Right lobe of liver (tissue), 6 donors: ENCODE data around the gene CEP295NL. TPM values are rescaled to one million over a fixed set of nuclear protein-coding genes. Genes with fewer than 3 reads are reported as not detected.

Source experiments
- ATAC-seq, 4 donors: fragments of 200-7000 bp; cut with Tn5 transposase; one replicate each; pipeline ENCODE4 v1.9.1; 2020; ENCODE audit warnings: mild to moderate bottlenecking in 4 of 4, moderate library complexity in 4 of 4
- DNase-seq, 3 donors: peaks; one replicate each; pipeline ENCODE4 v3.0.0-alpha.2; 2020
- H3K27ac ChIP-seq, 3 donors: fragments of 200-600 bp; one replicate each; pipeline ENCODE4 v1.8.0; 2022
- H3K27me3 ChIP-seq, 2 donors: fragments of 200-600 bp; one replicate each; pipeline ENCODE4 v1.8.0; 2022
- H3K36me3 ChIP-seq, 4 donors: fragments of 200-600 bp; sonication (generic) in 1 of 4; one replicate each; pipeline versions ENCODE4 v1.5.1 to v1.8.0; 2017 to 2022; ENCODE audit warnings: control low read depth in 1 of 4
- H3K4me1 ChIP-seq, 4 donors: fragments of 200-600 bp; sonication (generic) in 1 of 4; one replicate each; pipeline versions ENCODE4 v1.5.1 to v1.8.0; 2017 to 2022; ENCODE audit warnings: control low read depth in 1 of 4
- H3K4me3 ChIP-seq, 3 donors: fragments of 200-600 bp; one replicate each; pipeline ENCODE4 v1.8.0; 2022
- H3K9me3 ChIP-seq, 4 donors: fragments of 200-600 bp; sonication (generic) in 1 of 4; one replicate each; pipeline versions ENCODE4 v1.5.1 to v1.8.0; 2017 to 2022; ENCODE audit warnings: control low read depth in 1 of 4
- POLR2A ChIP-seq: fragments of 450-650 bp; IDR thresholded peaks from one replicate; pipeline ENCODE4 v1.6.1; 2017; ENCODE audit warnings: antibody characterized with exemption, mild to moderate bottlenecking
- WGBS: methylation state at CpG from one replicate; pipeline ENCODE4 v1.1.6; 2018; ENCODE audit warnings: low coverage, low lambda C conversion rate; ENCODE audit not compliant: insufficient coverage; ENCODE audit errors: missing lambda C conversion rate; 5-methylcytosine and 5-hydroxymethylcytosine counted together
- intact Hi-C, 2 donors: fragments of 100-400 bp; cut with DNase I; formaldehyde crosslinking; loops; one replicate each; pipeline versions ENCODE4 v1.11.2 to v1.14.1; 2022
- total RNA-seq, 6 experiments: library from RNA; depleted of rRNA in 2 of 6; stranded (reverse); fragments of >200 nt in 2 of 6; fragmentation: NEBNext Ultra II Directional in 3 of 6; extraction: Animal tissue kit (Norgen Biotek cat#: 25700) in 3 of 6; gene quantifications; one replicate each; pipeline versions ENCODE4 v1.1.0 to v1.2.4, GENCODE V29; 2016 to 2023
- TF ChIP-seq, protein P1 (sequence below), 4 donors: fragments of 200-600 bp in 3 of 4; fragments of 450-650 bp in 1 of 4; IDR thresholded peaks; one replicate each; pipeline versions ENCODE4 v1.5.1 to v1.8.0; 2016 to 2022; ENCODE audit warnings: antibody characterized with exemption in 4 of 4, mild to moderate bottlenecking in 2 of 4
- donor health status: DM: no; HTN: yes; CAD: no.
- donor health status: DM: no; HTN: no; CAD: no.
- donor health status: DM: no; HTN: no; CAD: no.
- donor health status: DM: no; HTN: yes; CAD: no.
- donor health status: DM: no; HTN: yes; CAD: no.

CEP295NL gene
- total RNA-seq, 6 experiments from 2014 or later = 0.19 to 1.0 (median 0.53) TPM

- H3K4me1 ChIP-seq = no peaks in the 10 kb centered on the region
- no peaks in the 10 kb centered on the region for H3K36me3 ChIP-seq
- H3K9me3 ChIP-seq = no peaks in the 10 kb centered on the region
- H3K27ac ChIP-seq = no peak overlapping the region
- intact Hi-C loops = no loop called here
- DNase-seq = no peak
- H3K27me3 ChIP-seq = no peaks in the 10 kb centered on the region
- WGBS = 59% methylated on average over 5 of the region's 31 CpGs
- no peak for TF ChIP-seq POLR2A
- TF ChIP-seq, protein P1, sequence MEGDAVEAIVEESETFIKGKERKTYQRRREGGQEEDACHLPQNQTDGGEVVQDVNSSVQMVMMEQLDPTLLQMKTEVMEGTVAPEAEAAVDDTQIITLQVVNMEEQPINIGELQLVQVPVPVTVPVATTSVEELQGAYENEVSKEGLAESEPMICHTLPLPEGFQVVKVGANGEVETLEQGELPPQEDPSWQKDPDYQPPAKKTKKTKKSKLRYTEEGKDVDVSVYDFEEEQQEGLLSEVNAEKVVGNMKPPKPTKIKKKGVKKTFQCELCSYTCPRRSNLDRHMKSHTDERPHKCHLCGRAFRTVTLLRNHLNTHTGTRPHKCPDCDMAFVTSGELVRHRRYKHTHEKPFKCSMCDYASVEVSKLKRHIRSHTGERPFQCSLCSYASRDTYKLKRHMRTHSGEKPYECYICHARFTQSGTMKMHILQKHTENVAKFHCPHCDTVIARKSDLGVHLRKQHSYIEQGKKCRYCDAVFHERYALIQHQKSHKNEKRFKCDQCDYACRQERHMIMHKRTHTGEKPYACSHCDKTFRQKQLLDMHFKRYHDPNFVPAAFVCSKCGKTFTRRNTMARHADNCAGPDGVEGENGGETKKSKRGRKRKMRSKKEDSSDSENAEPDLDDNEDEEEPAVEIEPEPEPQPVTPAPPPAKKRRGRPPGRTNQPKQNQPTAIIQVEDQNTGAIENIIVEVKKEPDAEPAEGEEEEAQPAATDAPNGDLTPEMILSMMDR (IDR thresholded peaks at IDR 0.05) = no peak
- no peak overlapping the region for H3K4me3 ChIP-seq
- no peak for ATAC-seq
Observed at GRCh38 chr17:78929908-78930775, 27.1 kb upstream of the CEP295NL start.

DNA sequence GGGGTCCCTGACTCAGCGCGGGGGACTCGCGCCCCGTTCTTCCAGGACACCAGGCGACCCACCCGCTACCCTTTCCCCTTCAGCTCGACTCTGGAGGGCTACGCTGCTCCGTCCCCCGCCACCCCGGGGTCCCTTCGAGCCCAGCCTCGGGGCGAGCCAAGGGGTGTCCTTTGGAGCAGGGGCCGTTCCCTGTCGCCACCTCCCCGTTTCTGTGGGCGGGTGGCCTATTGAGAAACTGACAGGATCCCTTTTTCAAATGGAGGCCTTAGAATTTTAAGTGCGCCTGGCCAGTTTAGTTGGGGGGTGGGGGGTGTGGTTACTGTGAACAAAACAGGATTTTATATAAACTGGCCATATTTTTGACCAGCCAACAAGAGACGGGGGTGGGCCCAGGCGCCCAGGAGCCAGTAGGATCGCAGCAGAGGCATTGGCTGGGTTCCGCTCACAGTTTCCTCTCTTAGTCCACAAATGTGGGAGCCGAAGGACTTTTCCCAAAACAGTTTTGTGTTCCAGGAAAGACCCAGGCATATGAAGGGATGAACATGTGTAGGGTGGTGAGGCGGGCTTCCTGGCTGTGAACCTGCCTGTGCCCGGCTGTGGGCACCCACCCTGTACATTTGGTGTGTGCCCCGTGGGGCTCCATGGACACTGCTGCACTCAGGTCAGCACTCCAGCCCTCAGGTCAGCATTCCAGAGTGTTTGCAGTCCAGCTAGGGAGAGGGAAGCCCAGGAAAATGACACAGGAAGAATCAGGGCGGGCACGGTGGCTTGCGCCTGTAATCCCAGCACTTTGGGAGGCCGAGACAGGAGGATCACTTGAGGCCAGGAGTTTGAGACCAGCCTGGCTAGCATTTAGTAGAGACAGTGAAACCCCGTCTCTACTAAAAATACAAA, 22.9 kb upstream of the CEP295NL start:
- H3K36me3 ChIP-seq = no peaks in the 10 kb centered on the region
- peak overlapping the region; percentile 29 to 53 (median 31) for H3K4me3 ChIP-seq
- peaks cover 0 to 7% (median 2%) of the 10 kb centered on the region in 4 donors for H3K4me1 ChIP-seq
- peak overlapping the region; percentile 64 to 88 (median 79) for H3K27ac ChIP-seq
- H3K27me3 ChIP-seq = no peaks in the 10 kb centered on the region
- DNase-seq (peak; percentile 61 to 69 (median 69)), ATAC-seq (peak; percentile 64 to 74 (median 68))
- TF ChIP-seq POLR2A = peak; percentile 35
- TF ChIP-seq, protein P1 (IDR thresholded peaks at IDR 0.05) = no peak
- H3K9me3 ChIP-seq = no peaks in the 10 kb centered on the region
- 27% methylated on average over 25 of the region's 33 CpGs for WGBS
- intact Hi-C loops = no loop called here

GRCh38 chr17:78925234-78925633, 22.2 kb upstream of the CEP295NL start, which contains the start of gene TIMP2:
TSS of gene TIMP2 (minus strand) at chr17:78925387. CDS start at chr17:78925088, 299 bp downstream.
- TF ChIP-seq POLR2A = no peak
- TF ChIP-seq, protein P1 (IDR thresholded peaks at IDR 0.05) = peak in 2 of 4 donors; percentile 8 to 20
- intact Hi-C loops = no loop called here
- H3K36me3 ChIP-seq = no peaks in the 10 kb centered on the region
- no peaks in the 10 kb centered on the region for H3K27me3 ChIP-seq
- WGBS = 0% methylated on average over 6 of the region's 52 CpGs
- H3K9me3 ChIP-seq = no peaks in the 10 kb centered on the region
- peak within 1 kb of the TSS; percentile 64 to 88 (median 79) for H3K27ac ChIP-seq
- peaks cover 0 to 14% (median 5%) of the 10 kb centered on the region in 4 donors for H3K4me1 ChIP-seq
- DNase-seq = peak; percentile 86 to 90 (median 90)
- peak within 1 kb of the TSS; percentile 38 to 53 (median 39) for H3K4me3 ChIP-seq
- peak; percentile 63 to 78 (median 66) for ATAC-seq

DNA sequence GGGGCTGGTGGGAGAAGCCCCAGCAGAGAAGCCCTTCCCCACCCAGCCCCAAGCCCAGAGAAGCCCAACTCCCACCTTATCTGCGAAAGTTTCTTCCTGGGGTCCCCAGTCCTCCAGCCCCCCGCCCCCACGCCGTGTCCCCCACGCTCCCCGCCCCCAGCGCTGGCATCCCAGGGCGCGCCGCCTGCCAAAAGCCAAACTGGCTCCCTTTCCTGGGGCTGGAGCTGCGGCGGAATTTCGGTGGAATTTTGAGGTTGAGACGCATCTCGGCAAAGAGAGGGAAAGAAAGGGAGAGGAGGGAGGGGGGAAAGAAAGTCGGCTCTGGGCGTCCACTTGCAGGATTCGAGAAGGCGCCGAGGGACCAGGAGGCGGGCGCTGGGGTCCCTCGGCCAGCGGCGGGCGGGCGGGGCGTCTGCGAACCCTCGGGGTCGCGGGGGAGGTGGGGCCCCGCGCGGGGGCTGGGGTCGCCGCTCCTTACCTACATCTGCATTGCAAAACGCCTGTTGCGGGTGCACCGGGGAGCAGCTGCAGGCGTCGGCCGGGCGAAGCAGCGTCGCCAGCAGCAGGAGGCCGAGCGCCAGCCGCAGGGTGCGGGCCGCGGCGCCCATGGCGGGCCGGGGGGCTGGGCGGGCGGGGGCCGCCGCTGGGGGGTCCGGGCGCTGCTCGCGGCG, 21.6 kb upstream of the CEP295NL start:
- Histone ChIP-seq H3K4me3 (peak overlapping the region; percentile 38 to 53 (median 39)), H3K36me3 (no peaks in the 10 kb centered on the region), H3K4me1 (peaks cover 0 to 16% (median 7%) of the 10 kb centered on the region in 4 donors), H3K27ac (peak overlapping the region; percentile 52 to 79 (median 79)), H3K9me3 (no peaks in the 10 kb centered on the region), H3K27me3 (no peaks in the 10 kb centered on the region)
- intact Hi-C loops = no loop called here
- no peak for DNase-seq
- ATAC-seq = no peak
- no peak for TF ChIP-seq POLR2A
- TF ChIP-seq, protein P1 (IDR thresholded peaks at IDR 0.05) = no peak
- WGBS = 15% methylated on average over 14 of the region's 64 CpGs
